Measurements from ENCODE around the gene CLMN. TPM values are rescaled to one million over a fixed set of nuclear protein-coding genes. Genes with fewer than 3 reads are reported as not detected.

Gene CLMN
- total RNA-seq, 3 donors from 2014 or later (not counting 1 experiment from before 2014, with no cell fraction given), result 0.80 to 2.0 (median 1.8) TPM

DNA sequence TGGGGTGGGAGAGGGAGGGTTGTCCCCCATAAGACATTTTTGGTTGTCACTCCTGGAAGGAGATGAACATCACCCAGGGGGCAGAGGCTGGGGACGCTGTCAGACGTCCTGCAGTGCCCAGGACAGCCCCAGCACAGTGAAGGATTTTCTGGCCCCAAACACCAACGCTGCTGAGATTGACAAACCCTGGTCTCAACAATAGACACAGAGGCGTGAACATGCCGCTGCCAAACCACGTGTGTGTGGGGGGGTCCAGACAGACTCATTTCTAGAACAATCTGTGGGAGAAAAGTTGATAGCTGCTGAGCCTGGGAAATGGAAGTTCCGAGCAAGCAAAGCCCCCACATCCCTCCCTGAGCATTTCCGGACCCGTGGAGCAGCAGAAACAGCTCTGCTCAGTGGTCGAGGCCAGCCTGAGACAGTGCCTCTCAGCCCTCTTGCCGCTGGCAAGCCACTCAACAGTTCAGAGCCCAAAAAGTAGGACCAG lies 43.8 kb upstream of the CLMN start:
- Mint-ChIP-seq H3K27ac (no peak overlapping the region), H3K9me3 (no peaks in the 10 kb centered on the region), H3K27me3 (ENCODE audit: low read depth in 2 of 2) (peaks cover 21 to 34% of the 10 kb centered on the region in 2 donors), H3K36me3 (no peaks in the 10 kb centered on the region), H3K4me1 (no peaks in the 10 kb centered on the region), H3K4me3 (no peak overlapping the region)
- no peak overlapping the region for H3K27ac ChIP-seq (ENCODE audit: low read length)
- ATAC-seq (no peak), DNase-seq (no peak)
- H3K27me3 ChIP-seq (ENCODE audit: control insufficient read depth, insufficient read depth, low read length), result no peaks in the 10 kb centered on the region
- no peaks in the 10 kb centered on the region for H3K9me3 ChIP-seq (ENCODE audit: control insufficient read depth, insufficient read depth, low read length)
- TF ChIP-seq, protein P1, sequence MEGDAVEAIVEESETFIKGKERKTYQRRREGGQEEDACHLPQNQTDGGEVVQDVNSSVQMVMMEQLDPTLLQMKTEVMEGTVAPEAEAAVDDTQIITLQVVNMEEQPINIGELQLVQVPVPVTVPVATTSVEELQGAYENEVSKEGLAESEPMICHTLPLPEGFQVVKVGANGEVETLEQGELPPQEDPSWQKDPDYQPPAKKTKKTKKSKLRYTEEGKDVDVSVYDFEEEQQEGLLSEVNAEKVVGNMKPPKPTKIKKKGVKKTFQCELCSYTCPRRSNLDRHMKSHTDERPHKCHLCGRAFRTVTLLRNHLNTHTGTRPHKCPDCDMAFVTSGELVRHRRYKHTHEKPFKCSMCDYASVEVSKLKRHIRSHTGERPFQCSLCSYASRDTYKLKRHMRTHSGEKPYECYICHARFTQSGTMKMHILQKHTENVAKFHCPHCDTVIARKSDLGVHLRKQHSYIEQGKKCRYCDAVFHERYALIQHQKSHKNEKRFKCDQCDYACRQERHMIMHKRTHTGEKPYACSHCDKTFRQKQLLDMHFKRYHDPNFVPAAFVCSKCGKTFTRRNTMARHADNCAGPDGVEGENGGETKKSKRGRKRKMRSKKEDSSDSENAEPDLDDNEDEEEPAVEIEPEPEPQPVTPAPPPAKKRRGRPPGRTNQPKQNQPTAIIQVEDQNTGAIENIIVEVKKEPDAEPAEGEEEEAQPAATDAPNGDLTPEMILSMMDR (IDR thresholded peaks at IDR 0.05), result no peak
- WGBS (ENCODE audit: insufficient coverage), result 68% methylated on average over 11 of the region's 11 CpGs
- H3K36me3 ChIP-seq (ENCODE audit: control insufficient read depth, insufficient read depth, low read length), result no peaks in the 10 kb centered on the region
- no peaks in the 10 kb centered on the region for H3K4me1 ChIP-seq (ENCODE audit: control insufficient read depth, insufficient read depth, low read length)
- no peak overlapping the region for H3K4me3 ChIP-seq (ENCODE audit: low read length)
- intact Hi-C loops (cut with micrococcal nuclease), result no loop called here

- 69% methylated on average over 9 of the region's 9 CpGs for WGBS (ENCODE audit: insufficient coverage)
- Histone ChIP-seq H3K27ac (ENCODE audit: low read length) (no peak overlapping the region), H3K4me1 (ENCODE audit: control insufficient read depth, insufficient read depth, low read length) (no peaks in the 10 kb centered on the region), H3K27me3 (ENCODE audit: control insufficient read depth, insufficient read depth, low read length) (no peaks in the 10 kb centered on the region), H3K9me3 (ENCODE audit: control insufficient read depth, insufficient read depth, low read length) (no peaks in the 10 kb centered on the region), H3K4me3 (ENCODE audit: low read length) (no peak overlapping the region), H3K36me3 (ENCODE audit: control insufficient read depth, insufficient read depth, low read length) (no peaks in the 10 kb centered on the region)
- Mint-ChIP-seq H3K9me3 (no peaks in the 10 kb centered on the region), H3K27ac (no peak overlapping the region), H3K4me1 (no peaks in the 10 kb centered on the region), H3K36me3 (no peaks in the 10 kb centered on the region), H3K4me3 (no peak overlapping the region), H3K27me3 (ENCODE audit: low read depth in 2 of 2) (peaks cover 21 to 46% of the 10 kb centered on the region in 2 donors)
- ATAC-seq (no peak), DNase-seq (no peak)
- TF ChIP-seq, protein P1 (IDR thresholded peaks at IDR 0.05), result no peak
- intact Hi-C loops (cut with micrococcal nuclease), result no loop called here
Measured at GRCh38 chr14:95362138-95362494, 42.4 kb upstream of the CLMN start.

- peak in 1 of 3 donors; percentile 43 for ATAC-seq
- Histone ChIP-seq H3K36me3 (ENCODE audit: control insufficient read depth, insufficient read depth, low read length) (no peaks in the 10 kb centered on the region), H3K4me3 (ENCODE audit: low read length) (no peak overlapping the region), H3K4me1 (ENCODE audit: control insufficient read depth, insufficient read depth, low read length) (no peaks in the 10 kb centered on the region), H3K27ac (ENCODE audit: low read length) (no peak overlapping the region), H3K9me3 (ENCODE audit: control insufficient read depth, insufficient read depth, low read length) (no peaks in the 10 kb centered on the region), H3K27me3 (ENCODE audit: control insufficient read depth, insufficient read depth, low read length) (no peaks in the 10 kb centered on the region)
- intact Hi-C loops (cut with micrococcal nuclease), result no loop called here
- Mint-ChIP-seq H3K36me3 (no peaks in the 10 kb centered on the region), H3K27ac (no peak overlapping the region), H3K4me1 (no peaks in the 10 kb centered on the region), H3K9me3 (no peaks in the 10 kb centered on the region), H3K27me3 (ENCODE audit: low read depth in 2 of 2) (peaks cover 21 to 46% of the 10 kb centered on the region in 2 donors), H3K4me3 (no peak overlapping the region)
- 24% methylated on average over 19 of the region's 19 CpGs for WGBS (ENCODE audit: insufficient coverage)
- DNase-seq, result peak in 1 of 2 donors; percentile 43
- TF ChIP-seq, protein P1 (IDR thresholded peaks at IDR 0.05), result peak; percentile 32
Measured at GRCh38 chr14:95361373-95362137, 41.8 kb upstream of the CLMN start.

All from natural killer cell (primary cell).